ENCODE measurements around the gene KIF21B.

GRCh38 chr1:200988693-200989092 lies 34.8 kb downstream of the KIF21B start:
- no peak for TF ChIP-seq CTCF (IDR thresholded peaks at IDR 0.05)
- TF ChIP-seq EP300 (IDR thresholded peaks at IDR 0.05): no peak
